C4-2B (cell line): ENCODE measurements around the gene SCYGR2.

ENCODE experiments used
- H3K27ac ChIP-seq: fragments of 450-650 bp; 2 replicates; pipeline ENCODE4 v1.5.1; 2017
- ZFX ChIP-seq: fragments of 450-650 bp; IDR thresholded peaks from 2 replicates; pipeline ENCODE4 v1.6.1; 2017
- TF ChIP-seq, protein P1 (sequence below): fragments of 450-650 bp; conservative IDR thresholded peaks from 2 replicates; pipeline ENCODE4 v1.5.1; 2017; ENCODE audit warnings: mild to moderate bottlenecking

SCYGR2 gene

DNA sequence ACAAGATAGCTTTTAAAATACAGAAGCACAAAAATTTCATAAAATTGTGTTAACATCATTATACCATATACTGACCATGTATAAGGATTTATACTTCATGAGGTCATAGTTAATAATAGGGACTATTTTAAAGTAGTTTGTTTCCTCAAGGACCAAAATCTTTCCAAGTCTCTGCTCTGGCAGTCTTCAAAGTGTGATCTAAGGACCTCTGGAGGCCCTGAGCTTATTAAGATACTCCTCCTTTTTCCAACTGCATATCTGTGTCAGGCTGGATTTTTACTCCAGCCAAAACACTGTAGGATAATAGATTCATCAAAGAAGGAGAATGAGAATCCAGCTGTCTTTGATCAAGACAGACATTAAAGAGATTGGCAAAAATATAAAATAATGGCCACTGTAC is 1.7 kb upstream of the SCYGR2 start:
- TF ChIP-seq, protein P1, sequence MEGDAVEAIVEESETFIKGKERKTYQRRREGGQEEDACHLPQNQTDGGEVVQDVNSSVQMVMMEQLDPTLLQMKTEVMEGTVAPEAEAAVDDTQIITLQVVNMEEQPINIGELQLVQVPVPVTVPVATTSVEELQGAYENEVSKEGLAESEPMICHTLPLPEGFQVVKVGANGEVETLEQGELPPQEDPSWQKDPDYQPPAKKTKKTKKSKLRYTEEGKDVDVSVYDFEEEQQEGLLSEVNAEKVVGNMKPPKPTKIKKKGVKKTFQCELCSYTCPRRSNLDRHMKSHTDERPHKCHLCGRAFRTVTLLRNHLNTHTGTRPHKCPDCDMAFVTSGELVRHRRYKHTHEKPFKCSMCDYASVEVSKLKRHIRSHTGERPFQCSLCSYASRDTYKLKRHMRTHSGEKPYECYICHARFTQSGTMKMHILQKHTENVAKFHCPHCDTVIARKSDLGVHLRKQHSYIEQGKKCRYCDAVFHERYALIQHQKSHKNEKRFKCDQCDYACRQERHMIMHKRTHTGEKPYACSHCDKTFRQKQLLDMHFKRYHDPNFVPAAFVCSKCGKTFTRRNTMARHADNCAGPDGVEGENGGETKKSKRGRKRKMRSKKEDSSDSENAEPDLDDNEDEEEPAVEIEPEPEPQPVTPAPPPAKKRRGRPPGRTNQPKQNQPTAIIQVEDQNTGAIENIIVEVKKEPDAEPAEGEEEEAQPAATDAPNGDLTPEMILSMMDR: no peak
- no peak for TF ChIP-seq ZFX
- no peak overlapping the region for H3K27ac ChIP-seq

DNA sequence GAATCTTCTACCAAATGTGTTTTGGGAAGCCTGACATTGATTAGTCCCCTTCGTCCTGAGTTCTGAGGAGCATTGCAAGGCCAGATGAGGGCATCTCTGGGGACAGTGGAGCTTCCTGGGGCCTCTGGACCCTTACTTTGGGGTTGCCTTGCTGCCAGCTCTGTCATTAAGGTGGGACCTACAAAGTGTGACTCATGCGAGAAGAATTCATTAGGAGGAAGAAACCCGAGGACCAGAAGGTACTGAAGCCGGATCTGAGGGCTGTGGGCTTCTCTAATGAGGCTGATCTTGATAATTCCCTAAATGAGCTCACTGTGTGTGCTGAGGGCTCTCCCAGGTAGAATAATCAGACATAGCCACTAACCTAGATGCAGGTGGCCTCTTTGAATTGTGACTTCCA is 695 bp upstream of the SCYGR2 start:
- TF ChIP-seq ZFX: no peak
- H3K27ac ChIP-seq: no peak overlapping the region

DNA sequence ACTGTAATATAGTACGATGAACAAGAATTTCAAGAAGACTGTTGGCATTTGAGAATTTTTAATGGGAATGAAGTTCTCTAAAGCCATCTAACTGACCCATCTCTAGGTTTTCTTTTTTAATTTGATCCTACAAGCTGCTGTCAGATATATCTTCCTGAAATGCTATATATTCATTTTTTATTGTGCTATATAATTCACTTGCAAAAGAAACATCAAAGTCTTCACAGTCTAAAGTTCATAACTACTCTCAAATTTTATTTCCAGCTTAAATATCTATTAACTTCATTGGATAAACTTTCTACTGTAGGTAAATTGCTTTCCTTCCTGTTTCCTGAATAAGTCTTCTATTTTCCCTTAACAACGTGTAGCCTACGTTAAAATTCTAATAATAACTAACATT is 3.7 kb downstream of the SCYGR2 start:
- no peak for TF ChIP-seq ZFX
- TF ChIP-seq, protein P1: no peak
- H3K27ac ChIP-seq: no peak overlapping the region; the same call in 1 of the 2 replicates

DNA sequence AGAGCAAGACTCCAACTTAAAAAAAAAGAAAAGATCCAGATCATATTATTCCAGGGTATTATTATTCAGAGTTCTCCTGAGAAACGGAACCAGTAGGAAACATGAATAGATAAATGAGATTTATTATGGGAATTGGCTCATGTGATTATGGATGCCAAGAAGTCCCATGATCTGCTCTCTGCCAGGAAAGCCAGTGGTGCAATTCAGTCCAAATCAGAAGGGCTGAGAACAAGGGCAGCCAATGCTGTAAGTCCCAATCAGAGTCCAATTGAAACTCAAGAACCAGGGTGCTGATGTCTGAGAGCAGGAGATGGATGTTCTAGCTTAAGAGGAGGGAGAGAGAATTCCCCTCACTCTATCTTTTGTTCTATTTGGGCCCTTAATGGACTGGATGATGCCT is 7.8 kb downstream of the SCYGR2 start:
- H3K27ac ChIP-seq: no peak overlapping the region
- no peak for TF ChIP-seq ZFX
- TF ChIP-seq, protein P1: no peak

DNA sequence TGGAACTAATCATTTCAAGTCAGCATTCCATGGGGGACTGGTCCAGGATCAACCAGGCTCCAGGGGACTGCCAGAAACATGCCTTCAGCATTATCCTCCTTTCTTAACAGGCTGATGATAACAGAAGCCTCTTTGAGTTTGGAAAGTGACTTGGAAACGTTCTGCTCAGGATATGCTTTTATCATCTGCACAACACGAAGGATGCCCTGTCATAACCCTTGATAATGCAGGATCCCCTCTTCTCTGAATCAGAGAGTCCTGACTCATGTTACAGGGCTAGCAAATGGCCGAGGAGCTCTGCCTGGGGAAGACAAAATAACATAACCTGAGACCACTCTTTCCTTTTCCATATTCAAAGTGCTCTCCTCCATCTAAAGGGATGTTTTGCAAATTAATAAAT is 9.2 kb downstream of the SCYGR2 start:
- TF ChIP-seq ZFX: no peak
- TF ChIP-seq, protein P1: no peak
- no peak overlapping the region for H3K27ac ChIP-seq

DNA sequence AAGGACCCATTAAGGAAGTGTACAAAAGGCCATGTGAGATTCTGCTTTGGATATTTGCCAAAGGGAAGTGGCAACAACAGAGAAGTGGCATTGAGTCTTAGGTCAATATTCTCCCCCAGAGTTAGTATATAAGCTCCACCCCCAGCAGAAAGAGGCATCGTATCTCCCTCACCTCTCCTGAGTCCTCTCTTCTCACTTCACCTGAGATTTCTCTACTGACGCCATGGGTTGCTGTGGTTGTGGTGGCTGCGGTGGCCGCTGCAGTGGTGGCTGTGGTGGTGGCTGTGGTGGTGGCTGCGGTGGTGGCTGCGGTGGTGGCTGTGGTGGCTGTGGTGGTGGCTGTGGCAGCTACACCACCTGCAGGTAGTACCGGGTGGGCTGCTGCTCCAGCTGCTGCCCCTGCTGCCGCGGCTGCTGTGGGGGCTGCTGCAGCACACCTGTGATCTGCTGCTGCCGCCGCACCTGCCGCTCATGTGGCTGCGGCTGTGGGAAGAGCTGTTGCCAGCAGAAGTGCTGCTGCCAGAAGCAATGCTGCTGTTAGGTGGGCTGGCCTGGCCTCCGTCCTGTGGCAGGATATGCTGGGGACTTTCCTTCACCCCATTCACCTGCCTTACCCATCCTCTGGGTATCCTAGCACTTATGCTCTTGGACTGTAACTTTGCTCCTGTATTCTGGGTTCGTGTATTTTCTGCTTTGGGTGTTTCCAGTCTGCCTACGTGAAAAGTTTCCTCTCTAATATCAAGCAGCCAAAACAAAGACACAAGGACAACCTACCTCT is 10.1 kb downstream of the SCYGR2 start:
- no peak for TF ChIP-seq ZFX
- TF ChIP-seq, protein P1: no peak
- H3K27ac ChIP-seq: no peak overlapping the region

DNA sequence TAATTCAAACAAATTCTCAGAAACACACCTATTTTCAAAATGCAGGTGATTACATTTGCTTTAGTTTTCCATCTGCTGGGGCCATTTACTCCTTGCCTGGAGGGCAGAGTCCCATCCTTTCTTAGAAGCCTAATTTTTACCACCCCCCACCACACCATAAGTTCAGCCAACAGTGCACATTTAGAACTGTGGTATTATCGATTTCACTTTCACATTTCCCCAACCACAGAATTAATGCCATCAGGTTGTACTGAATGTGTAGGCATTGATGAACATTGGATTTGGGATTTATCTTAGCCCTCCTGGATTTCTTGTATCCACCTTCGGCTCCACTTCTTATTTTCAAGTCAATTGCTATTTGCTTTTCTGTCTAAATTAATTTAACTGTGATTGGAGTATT is 11.4 kb downstream of the SCYGR2 start:
- no peak overlapping the region for H3K27ac ChIP-seq
- TF ChIP-seq, protein P1: no peak
- TF ChIP-seq ZFX: no peak
